HEK293 (cell line): ENCODE data around the gene ACOT7.

ENCODE experiments used
- GLIS1 ChIP-seq: fragments of 450-650 bp; formaldehyde crosslinking; IDR thresholded peaks from 2 replicates; pipeline ENCODE4 v1.5.1; 2016; ENCODE audit warnings: missing biosample characterization, missing genetic modification characterization
- HOXA7 ChIP-seq: sonication (generic); formaldehyde crosslinking; IDR thresholded peaks from 2 replicates; pipeline ENCODE4 v1.8.1; 2022; ENCODE audit warnings: missing genetic modification reagents, borderline replicate concordance
- KLF8 ChIP-seq: fragments of 450-650 bp; formaldehyde crosslinking; IDR thresholded peaks from 2 replicates; pipeline ENCODE4 v1.5.1; 2016; ENCODE audit warnings: missing biosample characterization, missing genetic modification characterization
- OVOL3 ChIP-seq: fragments of 450-650 bp; formaldehyde crosslinking; IDR thresholded peaks from 2 replicates; pipeline ENCODE4 v1.5.1; 2016; ENCODE audit warnings: missing biosample characterization, missing genetic modification characterization
- REPIN1 ChIP-seq: fragments of 450-650 bp; formaldehyde crosslinking; IDR thresholded peaks from 2 replicates; pipeline ENCODE4 v1.5.1; 2017; ENCODE audit warnings: missing biosample characterization, missing genetic modification characterization, low read depth
- SETDB1 ChIP-seq: IDR thresholded peaks from one replicate; pipeline ENCODE4 v1.6.1; 2017; ENCODE audit warnings: mild to moderate bottlenecking, low read length, moderate library complexity, mixed read lengths; ENCODE audit not compliant: insufficient read length
- SP7 ChIP-seq: fragments of 450-650 bp; formaldehyde crosslinking; IDR thresholded peaks from 2 replicates; pipeline ENCODE4 v1.5.1; 2016; ENCODE audit warnings: missing biosample characterization, missing genetic modification characterization
- TRIM28 ChIP-seq: IDR thresholded peaks from 2 replicates; pipeline ENCODE4 v1.6.1; 2011; ENCODE audit warnings: low read length, control low read depth, borderline replicate concordance
- ZBTB17 ChIP-seq: fragments of 450-650 bp; formaldehyde crosslinking; IDR thresholded peaks from 2 replicates; pipeline ENCODE4 v1.5.1; 2016; ENCODE audit warnings: missing biosample characterization, missing genetic modification characterization
- ZNF157 ChIP-seq: fragments of 450-650 bp; formaldehyde crosslinking; IDR thresholded peaks from 2 replicates; pipeline ENCODE4 v1.5.1; 2016; ENCODE audit warnings: missing biosample characterization, missing genetic modification characterization
- ZNF302 ChIP-seq: fragments of 450-650 bp; formaldehyde crosslinking; IDR thresholded peaks from 2 replicates; pipeline ENCODE4 v1.5.1; 2016; ENCODE audit warnings: missing biosample characterization, missing genetic modification characterization, low read depth
- ZNF335 ChIP-seq: fragments of 450-650 bp; formaldehyde crosslinking; conservative IDR thresholded peaks from 2 replicates; pipeline ENCODE4 v1.5.1; 2016; ENCODE audit warnings: missing biosample characterization, missing genetic modification characterization
- ZNF37A ChIP-seq: fragments of 450-650 bp; IDR thresholded peaks from 2 replicates; pipeline ENCODE4 v1.5.1; 2018; ENCODE audit warnings: missing biosample characterization, missing genetic modification characterization
- ZNF433 ChIP-seq: fragments of 450-650 bp; formaldehyde crosslinking; IDR thresholded peaks from 2 replicates; pipeline ENCODE4 v1.5.1; 2016; ENCODE audit warnings: missing biosample characterization, missing genetic modification characterization, low read depth
- ZNF501 ChIP-seq: fragments of 450-650 bp; formaldehyde crosslinking; IDR thresholded peaks from 2 replicates; pipeline ENCODE4 v1.5.1; 2016; ENCODE audit warnings: missing biosample characterization, missing genetic modification characterization
- ZNF549 ChIP-seq: fragments of 450-650 bp; IDR thresholded peaks from 2 replicates; pipeline ENCODE4 v1.5.1; 2018; ENCODE audit warnings: missing biosample characterization, missing genetic modification characterization, mild to moderate bottlenecking, inconsistent platforms, moderate library complexity
- ZNF561 ChIP-seq: fragments of 450-650 bp; IDR thresholded peaks from 2 replicates; pipeline ENCODE4 v1.5.1; 2018; ENCODE audit warnings: missing biosample characterization, missing genetic modification characterization, borderline replicate concordance
- ZNF596 ChIP-seq: fragments of 450-650 bp; IDR thresholded peaks from 2 replicates; pipeline ENCODE4 v1.5.0; 2018; ENCODE audit warnings: missing biosample characterization, mild to moderate bottlenecking, missing genetic modification characterization, moderate library complexity
- ZNF600 ChIP-seq: fragments of 450-650 bp; formaldehyde crosslinking; IDR thresholded peaks from 2 replicates; pipeline ENCODE4 v1.5.1; 2016; ENCODE audit warnings: missing biosample characterization, missing genetic modification characterization
- ZNF623 ChIP-seq: fragments of 450-650 bp; formaldehyde crosslinking; IDR thresholded peaks from 2 replicates; pipeline ENCODE4 v1.5.1; 2016; ENCODE audit warnings: missing biosample characterization, missing genetic modification characterization
- ZNF660 ChIP-seq: fragments of 450-650 bp; IDR thresholded peaks from 2 replicates; pipeline ENCODE4 v1.5.1; 2018; ENCODE audit warnings: missing biosample characterization, mild to moderate bottlenecking, missing genetic modification characterization
- ZSCAN16 ChIP-seq: fragments of 450-650 bp; formaldehyde crosslinking; IDR thresholded peaks from 2 replicates; pipeline ENCODE4 v1.5.1; 2016; ENCODE audit warnings: missing biosample characterization, missing genetic modification characterization
- TF ChIP-seq, protein P1 (sequence below): fragments of 450-650 bp; formaldehyde crosslinking; IDR thresholded peaks from 2 replicates; pipeline ENCODE4 v1.5.1; 2016; ENCODE audit warnings: missing biosample characterization, missing genetic modification characterization
- TF ChIP-seq, protein P2 (sequence below): fragments of 450-650 bp; formaldehyde crosslinking; IDR thresholded peaks from 2 replicates; pipeline ENCODE4 v1.5.1; 2016; ENCODE audit warnings: missing biosample characterization, missing genetic modification characterization
- TF ChIP-seq, protein P3 (sequence below): fragments of 450-650 bp; formaldehyde crosslinking; conservative IDR thresholded peaks from 2 replicates; pipeline ENCODE4 v1.5.1; 2016; ENCODE audit warnings: low read depth, missing biosample characterization, missing genetic modification characterization
- TF ChIP-seq, protein P4 (sequence below): fragments of 450-650 bp; IDR thresholded peaks from 2 replicates; pipeline ENCODE4 v1.5.1; 2018; ENCODE audit warnings: missing biosample characterization, missing genetic modification characterization
- TF ChIP-seq, protein P5 (sequence below): fragments of 450-650 bp; formaldehyde crosslinking; IDR thresholded peaks from 2 replicates; pipeline ENCODE4 v1.5.1; 2016; ENCODE audit warnings: missing biosample characterization, missing genetic modification characterization

ACOT7 gene

DNA sequence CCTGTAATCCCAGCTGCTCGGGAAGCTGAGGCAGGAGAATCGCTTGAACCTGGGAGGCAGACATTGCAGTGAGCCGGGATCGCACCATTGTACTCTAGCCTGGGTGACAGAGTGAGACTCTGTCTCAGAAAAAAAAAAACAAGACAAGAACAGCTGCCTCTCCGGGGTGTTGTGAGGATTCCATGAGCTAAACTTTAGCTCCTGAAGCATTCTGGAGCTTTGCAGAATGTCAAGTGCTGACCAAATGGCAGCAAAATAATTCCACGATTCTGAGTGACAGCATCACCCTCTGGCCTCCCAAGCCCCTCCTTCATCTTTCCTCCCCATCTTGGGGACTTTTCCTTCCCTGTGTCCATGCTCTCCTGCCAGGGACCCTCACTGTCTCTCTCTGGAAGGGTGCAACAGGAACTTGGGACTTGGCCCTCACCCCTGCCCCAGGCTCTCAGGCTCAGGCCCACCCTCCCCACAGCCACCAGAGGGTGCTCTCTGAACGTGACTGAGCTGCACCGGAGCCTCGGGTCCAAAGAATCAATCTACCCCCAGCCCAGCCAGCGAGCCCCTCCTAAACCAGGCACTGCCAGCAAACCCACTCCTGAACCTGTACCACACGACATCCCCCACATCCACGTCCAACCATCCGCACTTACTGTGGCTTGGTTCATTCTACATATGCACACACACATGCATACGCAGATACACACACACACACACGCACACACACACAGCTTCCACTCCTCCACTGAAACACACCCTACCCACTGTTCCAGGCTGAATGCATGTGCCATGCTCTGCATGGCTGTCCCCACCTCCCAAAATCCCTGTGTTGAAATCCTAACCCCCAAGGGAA lies 45.7 kb downstream of the ACOT7 start (continued):
- TF ChIP-seq, protein P1, sequence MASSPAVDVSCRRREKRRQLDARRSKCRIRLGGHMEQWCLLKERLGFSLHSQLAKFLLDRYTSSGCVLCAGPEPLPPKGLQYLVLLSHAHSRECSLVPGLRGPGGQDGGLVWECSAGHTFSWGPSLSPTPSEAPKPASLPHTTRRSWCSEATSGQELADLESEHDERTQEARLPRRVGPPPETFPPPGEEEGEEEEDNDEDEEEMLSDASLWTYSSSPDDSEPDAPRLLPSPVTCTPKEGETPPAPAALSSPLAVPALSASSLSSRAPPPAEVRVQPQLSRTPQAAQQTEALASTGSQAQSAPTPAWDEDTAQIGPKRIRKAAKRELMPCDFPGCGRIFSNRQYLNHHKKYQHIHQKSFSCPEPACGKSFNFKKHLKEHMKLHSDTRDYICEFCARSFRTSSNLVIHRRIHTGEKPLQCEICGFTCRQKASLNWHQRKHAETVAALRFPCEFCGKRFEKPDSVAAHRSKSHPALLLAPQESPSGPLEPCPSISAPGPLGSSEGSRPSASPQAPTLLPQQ = 0 out of 2 replicates have a peak, but pooled peaks have one; percentile 36
- TF ChIP-seq ZNF433 = no peak
- no peak for TF ChIP-seq ZNF561 (tag by site-specific recombination)
- TF ChIP-seq TRIM28 = no peak
- 0 out of 2 replicates have a peak, but pooled peaks have one; percentile 33 for TF ChIP-seq ZNF501 (tag by site-specific recombination)
- TF ChIP-seq GLIS1 (tag by site-specific recombination) = peak; percentile 42
- TF ChIP-seq HOXA7 = no peak
- TF ChIP-seq ZNF302 (tag by site-specific recombination) = no peak
- peak; percentile 20; the same call in 1 of the 2 replicates for TF ChIP-seq SP7 (tag by site-specific recombination)
- TF ChIP-seq, protein P2, sequence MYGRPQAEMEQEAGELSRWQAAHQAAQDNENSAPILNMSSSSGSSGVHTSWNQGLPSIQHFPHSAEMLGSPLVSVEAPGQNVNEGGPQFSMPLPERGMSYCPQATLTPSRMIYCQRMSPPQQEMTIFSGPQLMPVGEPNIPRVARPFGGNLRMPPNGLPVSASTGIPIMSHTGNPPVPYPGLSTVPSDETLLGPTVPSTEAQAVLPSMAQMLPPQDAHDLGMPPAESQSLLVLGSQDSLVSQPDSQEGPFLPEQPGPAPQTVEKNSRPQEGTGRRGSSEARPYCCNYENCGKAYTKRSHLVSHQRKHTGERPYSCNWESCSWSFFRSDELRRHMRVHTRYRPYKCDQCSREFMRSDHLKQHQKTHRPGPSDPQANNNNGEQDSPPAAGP (tag by site-specific recombination) = peak; percentile 66; the same call in 1 of the 2 replicates
- TF ChIP-seq KLF8 (tag by site-specific recombination) = peak; percentile 50; the same call in 1 of the 2 replicates
- TF ChIP-seq, protein P3, sequence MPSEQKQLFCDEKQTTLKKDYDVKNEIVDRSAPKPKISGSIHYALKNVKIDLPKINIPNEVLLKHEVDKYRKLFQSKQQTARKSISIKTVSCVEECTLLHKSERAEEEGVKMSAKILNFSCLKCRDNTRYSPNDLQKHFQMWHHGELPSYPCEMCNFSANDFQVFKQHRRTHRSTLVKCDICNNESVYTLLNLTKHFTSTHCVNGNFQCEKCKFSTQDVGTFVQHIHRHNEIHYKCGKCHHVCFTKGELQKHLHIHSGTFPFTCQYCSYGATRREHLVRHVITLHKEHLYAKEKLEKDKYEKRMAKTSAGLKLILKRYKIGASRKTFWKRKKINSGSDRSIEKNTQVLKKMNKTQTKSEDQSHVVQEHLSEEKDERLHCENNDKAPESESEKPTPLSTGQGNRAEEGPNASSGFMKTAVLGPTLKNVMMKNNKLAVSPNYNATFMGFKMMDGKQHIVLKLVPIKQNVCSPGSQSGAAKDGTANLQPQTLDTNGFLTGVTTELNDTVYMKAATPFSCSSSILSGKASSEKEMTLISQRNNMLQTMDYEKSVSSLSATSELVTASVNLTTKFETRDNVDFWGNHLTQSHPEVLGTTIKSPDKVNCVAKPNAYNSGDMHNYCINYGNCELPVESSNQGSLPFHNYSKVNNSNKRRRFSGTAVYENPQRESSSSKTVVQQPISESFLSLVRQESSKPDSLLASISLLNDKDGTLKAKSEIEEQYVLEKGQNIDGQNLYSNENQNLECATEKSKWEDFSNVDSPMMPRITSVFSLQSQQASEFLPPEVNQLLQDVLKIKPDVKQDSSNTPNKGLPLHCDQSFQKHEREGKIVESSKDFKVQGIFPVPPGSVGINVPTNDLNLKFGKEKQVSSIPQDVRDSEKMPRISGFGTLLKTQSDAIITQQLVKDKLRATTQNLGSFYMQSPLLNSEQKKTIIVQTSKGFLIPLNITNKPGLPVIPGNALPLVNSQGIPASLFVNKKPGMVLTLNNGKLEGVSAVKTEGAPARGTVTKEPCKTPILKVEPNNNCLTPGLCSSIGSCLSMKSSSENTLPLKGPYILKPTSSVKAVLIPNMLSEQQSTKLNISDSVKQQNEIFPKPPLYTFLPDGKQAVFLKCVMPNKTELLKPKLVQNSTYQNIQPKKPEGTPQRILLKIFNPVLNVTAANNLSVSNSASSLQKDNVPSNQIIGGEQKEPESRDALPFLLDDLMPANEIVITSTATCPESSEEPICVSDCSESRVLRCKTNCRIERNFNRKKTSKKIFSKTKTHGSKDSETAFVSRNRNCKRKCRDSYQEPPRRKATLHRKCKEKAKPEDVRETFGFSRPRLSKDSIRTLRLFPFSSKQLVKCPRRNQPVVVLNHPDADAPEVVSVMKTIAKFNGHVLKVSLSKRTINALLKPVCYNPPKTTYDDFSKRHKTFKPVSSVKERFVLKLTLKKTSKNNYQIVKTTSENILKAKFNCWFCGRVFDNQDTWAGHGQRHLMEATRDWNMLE (tag by site-specific recombination) = no peak
- peak; percentile 40; the same call in 1 of the 2 replicates for TF ChIP-seq ZBTB17 (tag by site-specific recombination)
- TF ChIP-seq, protein P4, sequence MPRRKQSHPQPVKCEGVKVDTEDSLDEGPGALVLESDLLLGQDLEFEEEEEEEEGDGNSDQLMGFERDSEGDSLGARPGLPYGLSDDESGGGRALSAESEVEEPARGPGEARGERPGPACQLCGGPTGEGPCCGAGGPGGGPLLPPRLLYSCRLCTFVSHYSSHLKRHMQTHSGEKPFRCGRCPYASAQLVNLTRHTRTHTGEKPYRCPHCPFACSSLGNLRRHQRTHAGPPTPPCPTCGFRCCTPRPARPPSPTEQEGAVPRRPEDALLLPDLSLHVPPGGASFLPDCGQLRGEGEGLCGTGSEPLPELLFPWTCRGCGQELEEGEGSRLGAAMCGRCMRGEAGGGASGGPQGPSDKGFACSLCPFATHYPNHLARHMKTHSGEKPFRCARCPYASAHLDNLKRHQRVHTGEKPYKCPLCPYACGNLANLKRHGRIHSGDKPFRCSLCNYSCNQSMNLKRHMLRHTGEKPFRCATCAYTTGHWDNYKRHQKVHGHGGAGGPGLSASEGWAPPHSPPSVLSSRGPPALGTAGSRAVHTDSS (tag by site-specific recombination) = no peak
- TF ChIP-seq OVOL3 (tag by site-specific recombination) = no peak
- no peak for TF ChIP-seq ZNF157
- no peak for TF ChIP-seq ZNF335
- no peak for TF ChIP-seq ZNF549 (tag by site-specific recombination)
- TF ChIP-seq, protein P5, sequence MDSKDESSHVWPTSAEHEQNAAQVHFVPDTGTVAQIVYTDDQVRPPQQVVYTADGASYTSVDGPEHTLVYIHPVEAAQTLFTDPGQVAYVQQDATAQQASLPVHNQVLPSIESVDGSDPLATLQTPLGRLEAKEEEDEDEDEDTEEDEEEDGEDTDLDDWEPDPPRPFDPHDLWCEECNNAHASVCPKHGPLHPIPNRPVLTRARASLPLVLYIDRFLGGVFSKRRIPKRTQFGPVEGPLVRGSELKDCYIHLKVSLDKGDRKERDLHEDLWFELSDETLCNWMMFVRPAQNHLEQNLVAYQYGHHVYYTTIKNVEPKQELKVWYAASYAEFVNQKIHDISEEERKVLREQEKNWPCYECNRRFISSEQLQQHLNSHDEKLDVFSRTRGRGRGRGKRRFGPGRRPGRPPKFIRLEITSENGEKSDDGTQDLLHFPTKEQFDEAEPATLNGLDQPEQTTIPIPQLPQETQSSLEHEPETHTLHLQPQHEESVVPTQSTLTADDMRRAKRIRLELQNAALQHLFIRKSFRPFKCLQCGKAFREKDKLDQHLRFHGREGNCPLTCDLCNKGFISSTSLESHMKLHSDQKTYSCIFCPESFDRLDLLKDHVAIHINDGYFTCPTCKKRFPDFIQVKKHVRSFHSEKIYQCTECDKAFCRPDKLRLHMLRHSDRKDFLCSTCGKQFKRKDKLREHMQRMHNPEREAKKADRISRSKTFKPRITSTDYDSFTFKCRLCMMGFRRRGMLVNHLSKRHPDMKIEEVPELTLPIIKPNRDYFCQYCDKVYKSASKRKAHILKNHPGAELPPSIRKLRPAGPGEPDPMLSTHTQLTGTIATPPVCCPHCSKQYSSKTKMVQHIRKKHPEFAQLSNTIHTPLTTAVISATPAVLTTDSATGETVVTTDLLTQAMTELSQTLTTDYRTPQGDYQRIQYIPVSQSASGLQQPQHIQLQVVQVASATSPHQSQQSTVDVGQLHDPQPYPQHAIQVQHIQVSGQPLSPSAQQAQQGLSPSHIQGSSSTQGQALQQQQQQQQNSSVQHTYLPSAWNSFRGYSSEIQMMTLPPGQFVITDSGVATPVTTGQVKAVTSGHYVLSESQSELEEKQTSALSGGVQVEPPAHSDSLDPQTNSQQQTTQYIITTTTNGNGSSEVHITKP (tag by site-specific recombination) = no peak
- TF ChIP-seq ZNF37A (tag by site-specific recombination) = no peak
- TF ChIP-seq SETDB1 = no peak
- TF ChIP-seq REPIN1 (tag by site-specific recombination) = no peak
- no peak for TF ChIP-seq ZSCAN16 (tag by site-specific recombination)
- peak; percentile 63; the same call in 1 of the 2 replicates for TF ChIP-seq ZNF600 (tag by site-specific recombination)
- TF ChIP-seq ZNF660 (tag by site-specific recombination) = no peak
- TF ChIP-seq ZNF596 (tag by site-specific recombination) = no peak
- TF ChIP-seq ZNF623 (tag by site-specific recombination) = no peak
